Left ventricle myocardium inferior (tissue), 1 donor: ENCODE measurements around the gene TRIL. TPM values are rescaled to one million over a fixed set of nuclear protein-coding genes. Genes with fewer than 3 reads are reported as not detected.

Experiments used
- DNase-seq: peaks from one replicate; pipeline ENCODE4 v3.0.0-alpha.2; 2020
- H3K27ac ChIP-seq: fragments of 200-600 bp; replicated peaks from 2 replicates; pipeline ENCODE4 v1.8.0; 2021
- H3K27me3 ChIP-seq: fragments of 200-600 bp; 2 replicates; pipeline ENCODE4 v1.8.0; 2021; ENCODE audit warnings: low read depth
- H3K36me3 ChIP-seq: fragments of 200-600 bp; 2 replicates; pipeline ENCODE4 v1.8.0; 2021
- H3K4me1 ChIP-seq: fragments of 200-600 bp; 2 replicates; pipeline ENCODE4 v1.8.0; 2021
- H3K4me3 ChIP-seq: fragments of 200-600 bp; 2 replicates; pipeline ENCODE4 v1.8.0; 2021; ENCODE audit warnings: mild to moderate bottlenecking, moderate library complexity
- H3K9me3 ChIP-seq: fragments of 200-600 bp; replicated peaks from 2 replicates; pipeline ENCODE4 v1.8.0; 2021
- CTCF ChIP-seq: fragments of 200-600 bp; IDR thresholded peaks from 2 replicates; pipeline ENCODE4 v1.8.0; 2021; ENCODE audit warnings: antibody characterized with exemption, mild to moderate bottlenecking, borderline replicate concordance
- intact Hi-C: fragments of 100-400 bp; cut with micrococcal nuclease; formaldehyde crosslinking; loops from one replicate; pipeline ENCODE4 v1.11.0; 2022
- total RNA-seq: library from RNA; stranded (reverse); fragmentation: NEBNext Ultra II Directional; extraction: Animal tissue kit (Norgen Biotek cat#: 25700); gene quantifications from one replicate; pipeline ENCODE4 v1.2.1, GENCODE V29; 2021
- donor health status: DM: no; HTN: yes; CAD: no; lungs with severe emphysema.

The TRIL gene
- total RNA-seq, 1 donor from 2014 or later, result 1.9 TPM

DNA sequence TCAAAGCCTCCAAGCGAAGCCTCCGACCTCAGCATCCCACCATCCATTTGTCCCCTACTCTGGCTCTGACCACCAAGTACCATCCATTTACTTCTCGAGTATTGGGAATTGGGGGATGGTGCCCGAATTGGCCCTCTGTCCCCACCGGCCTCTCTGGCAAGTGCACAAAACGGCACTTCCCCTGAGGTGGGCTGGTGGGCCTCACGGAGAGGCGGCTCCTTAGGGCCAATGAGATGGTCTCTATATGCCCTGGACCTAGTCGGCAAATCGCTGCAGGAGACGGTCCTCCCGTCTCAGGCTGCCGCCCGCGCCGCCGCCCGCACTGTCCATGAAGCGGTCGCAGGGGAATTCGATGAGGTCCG is 2.8 kb downstream of the TRIL start:
- intact Hi-C loops, result loop anchor here (10.0 kb wide), 1 partner anchor 149 kb away; no protein-coding TSS in a partner anchor
- H3K4me3 ChIP-seq, result peak overlapping the region; percentile 72

DNA sequence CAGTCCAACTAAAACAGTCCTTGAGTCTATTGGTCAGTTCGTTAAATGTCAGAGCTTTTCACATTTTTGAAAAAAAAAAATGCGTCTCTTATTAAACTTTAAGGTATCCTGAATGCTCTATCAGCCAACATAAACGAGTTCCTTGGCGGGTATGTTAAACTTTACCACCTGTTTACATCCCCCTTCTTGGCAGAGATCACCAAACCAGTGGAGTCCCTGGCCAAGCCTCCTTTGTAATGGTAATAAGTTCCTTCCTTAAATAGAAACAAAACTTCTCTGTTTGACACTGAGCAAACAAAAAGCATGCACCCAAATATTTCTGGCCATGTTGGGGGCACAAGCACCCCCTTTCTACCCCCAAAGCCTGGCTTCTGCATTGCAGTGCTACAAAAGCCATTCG is 3.2 kb downstream of the TRIL start:
- Histone ChIP-seq H3K36me3 (no peaks in the 10 kb centered on the region), H3K9me3 (no peaks in the 10 kb centered on the region), H3K4me1 (peaks cover 61% of the 10 kb centered on the region), H3K27me3 (no peaks in the 10 kb centered on the region), H3K27ac (peak overlapping the region; percentile 78), H3K4me3 (peak overlapping the region; percentile 72)
- no peak for DNase-seq
- no peak for TF ChIP-seq CTCF
- intact Hi-C loops, result loop anchor here (10.0 kb wide), 1 partner anchor 150 kb away; no protein-coding TSS in a partner anchor

More for the DNA sequence above, 2.8 kb downstream of the TRIL start:
- no peaks in the 10 kb centered on the region for H3K9me3 ChIP-seq
- TF ChIP-seq CTCF, result no peak
- no peak for DNase-seq
- H3K27ac ChIP-seq, result peak overlapping the region; percentile 78
- no peaks in the 10 kb centered on the region for H3K36me3 ChIP-seq
- peaks cover 61% of the 10 kb centered on the region for H3K4me1 ChIP-seq
- no peaks in the 10 kb centered on the region for H3K27me3 ChIP-seq

DNA sequence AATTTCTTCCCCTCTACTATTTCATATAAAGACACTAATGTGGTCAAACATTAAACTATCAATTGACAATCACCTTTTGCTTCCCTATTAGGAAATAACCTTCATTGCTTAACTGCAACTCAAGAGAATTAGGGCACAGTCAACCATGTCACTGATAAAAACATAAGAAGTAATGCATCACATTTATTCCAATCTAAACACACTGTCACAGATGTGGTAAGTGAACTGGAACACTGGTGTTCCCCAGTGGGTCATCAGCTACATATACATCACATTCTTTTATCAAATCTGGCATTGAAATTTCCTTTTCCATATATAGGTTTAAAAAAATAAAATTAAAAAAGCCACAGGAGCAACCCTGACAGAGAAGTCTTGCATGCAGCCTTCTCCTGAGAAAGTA is 3.7 kb downstream of the TRIL start:
- no peak overlapping the region for H3K4me3 ChIP-seq
- no peaks in the 10 kb centered on the region for H3K27me3 ChIP-seq
- no peaks in the 10 kb centered on the region for H3K9me3 ChIP-seq
- H3K4me1 ChIP-seq, result peaks cover 61% of the 10 kb centered on the region
- TF ChIP-seq CTCF, result no peak
- H3K27ac ChIP-seq, result peak overlapping the region; percentile 78
- no peak for DNase-seq
- H3K36me3 ChIP-seq, result no peaks in the 10 kb centered on the region
- intact Hi-C loops, result loop anchor here (10.0 kb wide), 1 partner anchor 150 kb away; no protein-coding TSS in a partner anchor

DNA sequence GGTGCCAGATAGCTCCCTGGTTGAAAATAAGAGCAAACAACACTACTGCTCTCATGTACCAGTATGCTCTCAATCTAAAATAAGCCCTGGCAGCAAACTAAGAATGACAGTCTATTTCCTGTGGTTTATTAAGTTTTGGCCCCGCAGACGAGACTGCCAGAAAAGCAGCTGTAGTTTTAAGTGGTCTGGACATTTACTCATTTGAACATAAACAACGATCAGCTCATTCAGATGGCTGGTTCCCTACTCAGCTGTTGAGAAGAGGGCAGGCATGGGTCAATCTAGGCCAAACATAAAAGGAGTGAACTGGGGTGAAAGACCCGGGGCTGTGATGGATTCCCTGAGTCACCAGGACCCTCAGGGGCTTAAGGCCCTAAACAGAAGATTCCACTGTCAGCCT is 4.5 kb downstream of the TRIL start:
- Histone ChIP-seq H3K27me3 (no peaks in the 10 kb centered on the region), H3K9me3 (no peaks in the 10 kb centered on the region), H3K4me3 (no peak overlapping the region), H3K4me1 (peaks cover 56% of the 10 kb centered on the region), H3K36me3 (no peaks in the 10 kb centered on the region), H3K27ac (peak overlapping the region; percentile 78)
- no peak for TF ChIP-seq CTCF
- intact Hi-C loops, result loop anchor here (10.0 kb wide), 1 partner anchor 151 kb away; no protein-coding TSS in a partner anchor
- no peak for DNase-seq

GRCh38 chr7:28942168-28942567 is 16.0 kb downstream of the TRIL start:
- Histone ChIP-seq H3K4me3 (no peak overlapping the region), H3K4me1 (peaks cover 24% of the 10 kb centered on the region), H3K36me3 (no peaks in the 10 kb centered on the region), H3K27me3 (no peaks in the 10 kb centered on the region), H3K27ac (no peak overlapping the region), H3K9me3 (no peaks in the 10 kb centered on the region)
- DNase-seq, result no peak
- no peak for TF ChIP-seq CTCF
- intact Hi-C loops, result no loop called here
